Ishikawa (cell line): ENCODE measurements around the gene RNASET2.

Source experiments
- CREB1 ChIP-seq: IDR thresholded peaks from 2 replicates; pipeline ENCODE4 v1.6.1; 2012; ENCODE audit warnings: low read depth
- EP300 ChIP-seq: IDR thresholded peaks from 2 replicates; pipeline ENCODE4 v1.6.1; 2012; ENCODE audit warnings: borderline replicate concordance
- FOXM1 ChIP-seq: IDR thresholded peaks from 2 replicates; pipeline ENCODE4 v1.6.1; 2012; ENCODE audit warnings: low read depth, borderline replicate concordance
- TAF1 ChIP-seq: IDR thresholded peaks from 2 replicates; pipeline ENCODE4 v1.6.1; 2012; ENCODE audit warnings: low read depth, mild to moderate bottlenecking
- TCF12 ChIP-seq: IDR thresholded peaks from 2 replicates; pipeline ENCODE4 v1.6.1; 2012; ENCODE audit warnings: low read depth
- TF ChIP-seq, protein P1 (sequence below): IDR thresholded peaks from 2 replicates; pipeline ENCODE4 v1.6.1; 2012
- TF ChIP-seq, protein P2 (sequence below): IDR thresholded peaks from 2 replicates; pipeline ENCODE4 v1.6.1; 2012; ENCODE audit warnings: low read depth, mild to moderate bottlenecking
- TF ChIP-seq, protein P3 (sequence below): IDR thresholded peaks from 2 replicates; pipeline ENCODE4 v1.6.1; 2012

DNA sequence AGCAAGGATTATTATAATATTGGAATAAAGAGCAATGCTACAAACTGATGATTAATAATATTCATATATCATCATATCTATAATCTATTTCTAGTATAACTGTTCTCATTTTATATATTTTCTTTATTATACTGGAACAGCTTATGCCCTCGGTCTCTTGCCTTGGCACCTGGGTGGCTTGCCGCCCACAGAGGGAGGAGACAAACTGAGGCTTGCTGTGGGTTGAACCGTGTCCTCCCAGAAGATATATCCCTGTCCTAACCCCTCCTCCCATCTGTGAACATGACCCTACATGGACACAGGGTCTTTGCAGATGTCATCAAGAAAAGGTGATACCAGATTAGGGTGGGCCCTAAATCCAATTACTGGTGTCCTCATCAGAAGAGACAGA, 4.7 kb downstream of the RNASET2 start:
- TF ChIP-seq, protein P1, sequence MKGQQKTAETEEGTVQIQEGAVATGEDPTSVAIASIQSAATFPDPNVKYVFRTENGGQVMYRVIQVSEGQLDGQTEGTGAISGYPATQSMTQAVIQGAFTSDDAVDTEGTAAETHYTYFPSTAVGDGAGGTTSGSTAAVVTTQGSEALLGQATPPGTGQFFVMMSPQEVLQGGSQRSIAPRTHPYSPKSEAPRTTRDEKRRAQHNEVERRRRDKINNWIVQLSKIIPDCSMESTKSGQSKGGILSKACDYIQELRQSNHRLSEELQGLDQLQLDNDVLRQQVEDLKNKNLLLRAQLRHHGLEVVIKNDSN, result no peak
- TF ChIP-seq TAF1 (no peak), TCF12 (no peak), FOXM1 (no peak), CREB1 (no peak), EP300 (no peak)
- TF ChIP-seq, protein P2, sequence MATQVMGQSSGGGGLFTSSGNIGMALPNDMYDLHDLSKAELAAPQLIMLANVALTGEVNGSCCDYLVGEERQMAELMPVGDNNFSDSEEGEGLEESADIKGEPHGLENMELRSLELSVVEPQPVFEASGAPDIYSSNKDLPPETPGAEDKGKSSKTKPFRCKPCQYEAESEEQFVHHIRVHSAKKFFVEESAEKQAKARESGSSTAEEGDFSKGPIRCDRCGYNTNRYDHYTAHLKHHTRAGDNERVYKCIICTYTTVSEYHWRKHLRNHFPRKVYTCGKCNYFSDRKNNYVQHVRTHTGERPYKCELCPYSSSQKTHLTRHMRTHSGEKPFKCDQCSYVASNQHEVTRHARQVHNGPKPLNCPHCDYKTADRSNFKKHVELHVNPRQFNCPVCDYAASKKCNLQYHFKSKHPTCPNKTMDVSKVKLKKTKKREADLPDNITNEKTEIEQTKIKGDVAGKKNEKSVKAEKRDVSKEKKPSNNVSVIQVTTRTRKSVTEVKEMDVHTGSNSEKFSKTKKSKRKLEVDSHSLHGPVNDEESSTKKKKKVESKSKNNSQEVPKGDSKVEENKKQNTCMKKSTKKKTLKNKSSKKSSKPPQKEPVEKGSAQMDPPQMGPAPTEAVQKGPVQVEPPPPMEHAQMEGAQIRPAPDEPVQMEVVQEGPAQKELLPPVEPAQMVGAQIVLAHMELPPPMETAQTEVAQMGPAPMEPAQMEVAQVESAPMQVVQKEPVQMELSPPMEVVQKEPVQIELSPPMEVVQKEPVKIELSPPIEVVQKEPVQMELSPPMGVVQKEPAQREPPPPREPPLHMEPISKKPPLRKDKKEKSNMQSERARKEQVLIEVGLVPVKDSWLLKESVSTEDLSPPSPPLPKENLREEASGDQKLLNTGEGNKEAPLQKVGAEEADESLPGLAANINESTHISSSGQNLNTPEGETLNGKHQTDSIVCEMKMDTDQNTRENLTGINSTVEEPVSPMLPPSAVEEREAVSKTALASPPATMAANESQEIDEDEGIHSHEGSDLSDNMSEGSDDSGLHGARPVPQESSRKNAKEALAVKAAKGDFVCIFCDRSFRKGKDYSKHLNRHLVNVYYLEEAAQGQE, result no peak
- TF ChIP-seq, protein P3, sequence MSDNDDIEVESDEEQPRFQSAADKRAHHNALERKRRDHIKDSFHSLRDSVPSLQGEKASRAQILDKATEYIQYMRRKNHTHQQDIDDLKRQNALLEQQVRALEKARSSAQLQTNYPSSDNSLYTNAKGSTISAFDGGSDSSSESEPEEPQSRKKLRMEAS, result no peak
